C4-2B (cell line): ENCODE measurements around the gene ZCCHC2.

ENCODE experiments used
- H3K27ac ChIP-seq: fragments of 450-650 bp; 2 replicates; pipeline ENCODE4 v1.5.1; 2017
- ZFX ChIP-seq: fragments of 450-650 bp; IDR thresholded peaks from 2 replicates; pipeline ENCODE4 v1.6.1; 2017
- TF ChIP-seq, protein P1 (sequence below): fragments of 450-650 bp; conservative IDR thresholded peaks from 2 replicates; pipeline ENCODE4 v1.5.1; 2017; ENCODE audit warnings: mild to moderate bottlenecking

The ZCCHC2 gene

DNA sequence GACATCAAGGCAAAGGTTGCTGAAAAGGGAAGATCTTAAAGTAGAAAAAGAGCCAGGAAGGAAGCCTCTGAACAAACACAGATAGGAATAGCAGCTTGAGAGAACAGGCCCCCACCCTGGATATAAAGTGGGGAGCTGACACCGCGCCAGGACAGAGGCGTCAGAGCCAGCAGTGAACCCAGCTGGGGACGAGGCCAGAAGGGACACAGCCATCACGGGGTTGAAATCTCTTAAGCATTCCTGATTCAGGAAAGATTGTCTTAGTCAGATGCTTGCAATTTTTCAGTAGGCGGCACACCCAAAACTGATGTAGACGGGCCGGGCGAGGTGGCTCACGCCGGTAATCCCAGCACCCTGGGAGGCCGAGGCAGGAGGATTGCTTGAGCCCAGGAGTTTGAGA is 98.7 kb downstream of the ZCCHC2 start:
- TF ChIP-seq ZFX: no peak
- TF ChIP-seq, protein P1, sequence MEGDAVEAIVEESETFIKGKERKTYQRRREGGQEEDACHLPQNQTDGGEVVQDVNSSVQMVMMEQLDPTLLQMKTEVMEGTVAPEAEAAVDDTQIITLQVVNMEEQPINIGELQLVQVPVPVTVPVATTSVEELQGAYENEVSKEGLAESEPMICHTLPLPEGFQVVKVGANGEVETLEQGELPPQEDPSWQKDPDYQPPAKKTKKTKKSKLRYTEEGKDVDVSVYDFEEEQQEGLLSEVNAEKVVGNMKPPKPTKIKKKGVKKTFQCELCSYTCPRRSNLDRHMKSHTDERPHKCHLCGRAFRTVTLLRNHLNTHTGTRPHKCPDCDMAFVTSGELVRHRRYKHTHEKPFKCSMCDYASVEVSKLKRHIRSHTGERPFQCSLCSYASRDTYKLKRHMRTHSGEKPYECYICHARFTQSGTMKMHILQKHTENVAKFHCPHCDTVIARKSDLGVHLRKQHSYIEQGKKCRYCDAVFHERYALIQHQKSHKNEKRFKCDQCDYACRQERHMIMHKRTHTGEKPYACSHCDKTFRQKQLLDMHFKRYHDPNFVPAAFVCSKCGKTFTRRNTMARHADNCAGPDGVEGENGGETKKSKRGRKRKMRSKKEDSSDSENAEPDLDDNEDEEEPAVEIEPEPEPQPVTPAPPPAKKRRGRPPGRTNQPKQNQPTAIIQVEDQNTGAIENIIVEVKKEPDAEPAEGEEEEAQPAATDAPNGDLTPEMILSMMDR: no peak
- no peak overlapping the region for H3K27ac ChIP-seq

DNA sequence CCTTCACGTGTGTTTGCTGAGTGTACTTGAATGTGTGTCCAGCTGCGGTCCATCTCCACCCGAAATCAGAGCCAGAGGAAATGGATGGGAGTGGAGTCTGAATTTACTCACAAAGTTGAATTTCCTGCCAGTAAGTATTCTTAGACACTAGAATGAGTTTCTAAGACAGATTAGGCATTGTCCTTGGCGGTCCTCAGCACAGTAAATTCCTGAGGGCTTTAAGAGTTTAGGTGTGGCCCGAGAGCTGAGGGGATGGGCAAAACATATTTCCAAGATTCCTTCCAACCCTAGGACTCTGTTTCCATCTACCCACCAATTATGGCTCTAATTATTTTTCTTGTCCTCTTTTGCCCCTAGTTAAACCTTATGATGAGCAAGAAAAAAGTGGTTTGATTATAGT is 102.2 kb downstream of the ZCCHC2 start:
- no peak for TF ChIP-seq ZFX
- TF ChIP-seq, protein P1: no peak
- H3K27ac ChIP-seq: no peak overlapping the region
